Keratinocyte (primary cell): Measurements from ENCODE around the gene ATP6V1G3. TPM values are rescaled to one million over a fixed set of nuclear protein-coding genes. Genes with fewer than 3 reads are reported as not detected.

Source experiments
- DNase-seq: peaks from one replicate; pipeline ENCODE4 v3.0.0-alpha.2; 2011; ENCODE audit warnings: low read depth, missing footprints, low spot score
- FAIRE-seq: peaks from 2 replicates; lab custom pipeline; 2011; peaks lifted over from hg19 to GRCh38; lab: Jason Lieb, UNC
- H2AFZ ChIP-seq: 2 replicates; pipeline ENCODE4 v1.6.0; 2012; ENCODE audit warnings: low read length, control low read depth, inconsistent platforms; ENCODE audit not compliant: control insufficient read depth
- H3K27ac ChIP-seq: 2 replicates; pipeline ENCODE4 v1.5.1; 2011; ENCODE audit warnings: low read length; ENCODE audit not compliant: control insufficient read depth, insufficient read depth
- H3K27me3 ChIP-seq: 3 replicates; pipeline ENCODE4 v1.6.0; 2011; ENCODE audit warnings: low read length; ENCODE audit not compliant: control insufficient read depth, insufficient read depth; ENCODE audit errors: extremely low read depth
- H3K36me3 ChIP-seq, 2 experiments: 2 replicates in 1 of 2; 3 replicates in 1 of 2; pipeline ENCODE4 v1.5.1; 2011; ENCODE audit warnings: low read length in 2 of 2, mild to moderate bottlenecking in 1 of 2; ENCODE audit not compliant: control insufficient read depth in 2 of 2, insufficient read depth in 2 of 2; ENCODE audit errors: extremely low read depth in 1 of 2
- H3K4me1 ChIP-seq: 3 replicates; pipeline ENCODE4 v1.5.1; 2011; ENCODE audit warnings: low read length; ENCODE audit not compliant: control insufficient read depth, insufficient read depth; ENCODE audit errors: extremely low read depth
- H3K4me2 ChIP-seq: 3 replicates; pipeline ENCODE4 v1.6.0; 2011; ENCODE audit warnings: low read depth, low read length; ENCODE audit not compliant: control insufficient read depth, insufficient read depth; ENCODE audit errors: extremely low read depth
- H3K4me3 ChIP-seq, 3 experiments: fragments of 200-600 bp in 1 of 3; sonication (generic) in 1 of 3; 2 replicates in 2 of 3; 3 replicates in 1 of 3; pipeline ENCODE4 v1.5.1; 2011 to 2016; ENCODE audit warnings: low read length in 3 of 3, mild to moderate bottlenecking in 3 of 3, control low read depth in 2 of 3, inconsistent platforms in 1 of 3, low read depth in 1 of 3, mixed read lengths in 1 of 3, mixed run types in 1 of 3, moderate library complexity in 1 of 3; ENCODE audit not compliant: control insufficient read depth in 2 of 3, insufficient read depth in 2 of 3; ENCODE audit errors: extremely low read depth in 1 of 3
- H3K79me2 ChIP-seq: 2 replicates; pipeline ENCODE4 v1.6.0; 2012; ENCODE audit warnings: low read length; ENCODE audit not compliant: control insufficient read depth, insufficient read depth
- H3K9ac ChIP-seq: 3 replicates; pipeline ENCODE4 v1.6.0; 2011; ENCODE audit warnings: low read length; ENCODE audit not compliant: control insufficient read depth, insufficient read depth; ENCODE audit errors: extremely low read depth
- H3K9me1 ChIP-seq: 3 replicates; pipeline ENCODE4 v1.6.0; 2011; ENCODE audit warnings: low read length; ENCODE audit not compliant: control insufficient read depth, insufficient read depth; ENCODE audit errors: extremely low read depth
- H3K9me3 ChIP-seq: 2 replicates; pipeline ENCODE4 v1.5.1; 2012; ENCODE audit warnings: low read depth, low read length; ENCODE audit not compliant: control insufficient read depth
- H4K20me1 ChIP-seq: 3 replicates; pipeline ENCODE4 v1.6.0; 2011; ENCODE audit warnings: low read length; ENCODE audit not compliant: control insufficient read depth, insufficient read depth; ENCODE audit errors: extremely low read depth
- EZH2 ChIP-seq: IDR thresholded peaks from one replicate; pipeline ENCODE4 v1.6.1; 2012; ENCODE audit warnings: inconsistent platforms, mild to moderate bottlenecking, low read length, moderate library complexity
- dilution Hi-C: fragments of 300-500 bp; cut with MboI; formaldehyde crosslinking; loops from one replicate; pipeline ENCODE4 v1.7.0; 2020; ENCODE audit warnings: low sequenced_read_pairs; ENCODE audit not compliant: extremely low pct_ligation_motif_present
- polyA plus RNA-seq, 5 experiments: library from polyadenylated mRNA; depleted of rRNA in 3 of 5; stranded (reverse) in 3 of 5; stranded (forward) in 1 of 5; unstranded in 1 of 5; fragments of >200 nt; gene quantifications; 1 replicate in 1 of 5; 2 replicates in 3 of 5; 3 replicates in 1 of 5; pipeline versions ENCODE4 v1.2.1 to v1.2.3, GENCODE V29; 2011 to 2012; ENCODE audit warnings: missing spikeins in 2 of 5, low read depth in 1 of 5, low replicate concordance in 1 of 5
- TF ChIP-seq, protein P1 (sequence below), 3 experiments: IDR thresholded peaks in 1 of 3; conservative IDR thresholded peaks in 1 of 3; optimal IDR thresholded peaks in 1 of 3; 2 replicates in 2 of 3; 3 replicates in 1 of 3; pipeline versions ENCODE3 to v1.5.1; 2011; ENCODE audit warnings: low read length in 3 of 3, mild to moderate bottlenecking in 3 of 3, moderate library complexity in 2 of 3, control low read depth in 1 of 3, inconsistent platforms in 1 of 3; ENCODE audit not compliant: insufficient read depth in 2 of 3; ENCODE audit errors: extremely low read depth in 1 of 3

Gene ATP6V1G3
- polyA plus RNA-seq, 1 donor (not counting 4 experiments of a cell fraction or from before 2014, with no cell fraction given) = not detected

DNA sequence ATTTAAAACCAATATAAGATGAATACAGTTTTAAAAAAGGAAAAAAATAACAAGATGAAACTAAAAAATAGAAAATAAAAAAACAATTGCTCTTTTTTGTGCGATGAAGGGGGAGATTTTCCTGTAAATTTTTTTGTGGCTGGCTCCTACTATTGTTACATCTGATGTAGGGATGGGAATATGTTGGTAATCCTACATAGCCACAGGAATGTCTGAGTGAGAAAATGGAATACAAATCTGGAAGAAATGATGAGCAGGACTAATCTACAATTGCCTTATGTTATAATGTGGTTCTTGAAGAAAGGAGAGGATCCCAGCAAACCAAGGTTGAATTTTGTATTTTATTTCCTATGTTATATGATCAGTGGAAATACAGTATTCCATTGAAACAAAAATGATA lies 40.9 kb downstream of the ATP6V1G3 start:
- no peaks in the 10 kb centered on the region for H3K79me2 ChIP-seq
- H3K4me2 ChIP-seq = no peak overlapping the region
- H2AFZ ChIP-seq = no peak overlapping the region
- FAIRE-seq (no peak), DNase-seq (no peak)
- peaks cover 22% of the 10 kb centered on the region for H3K4me1 ChIP-seq
- no peaks in the 10 kb centered on the region for H4K20me1 ChIP-seq
- H3K9me3 ChIP-seq = no peaks in the 10 kb centered on the region
- H3K27me3 ChIP-seq = no peaks in the 10 kb centered on the region
- no peak overlapping the region for H3K9ac ChIP-seq
- H3K4me3 ChIP-seq = no peak overlapping the region
- no peaks in the 10 kb centered on the region for H3K9me1 ChIP-seq
- no peak overlapping the region for H3K27ac ChIP-seq
- dilution Hi-C loops = no loop called here
- TF ChIP-seq EZH2 = no peak
- TF ChIP-seq, protein P1, sequence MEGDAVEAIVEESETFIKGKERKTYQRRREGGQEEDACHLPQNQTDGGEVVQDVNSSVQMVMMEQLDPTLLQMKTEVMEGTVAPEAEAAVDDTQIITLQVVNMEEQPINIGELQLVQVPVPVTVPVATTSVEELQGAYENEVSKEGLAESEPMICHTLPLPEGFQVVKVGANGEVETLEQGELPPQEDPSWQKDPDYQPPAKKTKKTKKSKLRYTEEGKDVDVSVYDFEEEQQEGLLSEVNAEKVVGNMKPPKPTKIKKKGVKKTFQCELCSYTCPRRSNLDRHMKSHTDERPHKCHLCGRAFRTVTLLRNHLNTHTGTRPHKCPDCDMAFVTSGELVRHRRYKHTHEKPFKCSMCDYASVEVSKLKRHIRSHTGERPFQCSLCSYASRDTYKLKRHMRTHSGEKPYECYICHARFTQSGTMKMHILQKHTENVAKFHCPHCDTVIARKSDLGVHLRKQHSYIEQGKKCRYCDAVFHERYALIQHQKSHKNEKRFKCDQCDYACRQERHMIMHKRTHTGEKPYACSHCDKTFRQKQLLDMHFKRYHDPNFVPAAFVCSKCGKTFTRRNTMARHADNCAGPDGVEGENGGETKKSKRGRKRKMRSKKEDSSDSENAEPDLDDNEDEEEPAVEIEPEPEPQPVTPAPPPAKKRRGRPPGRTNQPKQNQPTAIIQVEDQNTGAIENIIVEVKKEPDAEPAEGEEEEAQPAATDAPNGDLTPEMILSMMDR (optimal IDR thresholded peaks at IDR 0.05 in 1 of 3, IDR thresholded peaks at IDR 0.05 in 1 of 3, conservative IDR thresholded peaks at IDR 0.05 in 1 of 3; ENCODE audit: extremely low read depth in 1 of 3, insufficient read depth in 2 of 3, low read length in 3 of 3) = no peak
- H3K36me3 ChIP-seq = no peaks in the 10 kb centered on the region

DNA sequence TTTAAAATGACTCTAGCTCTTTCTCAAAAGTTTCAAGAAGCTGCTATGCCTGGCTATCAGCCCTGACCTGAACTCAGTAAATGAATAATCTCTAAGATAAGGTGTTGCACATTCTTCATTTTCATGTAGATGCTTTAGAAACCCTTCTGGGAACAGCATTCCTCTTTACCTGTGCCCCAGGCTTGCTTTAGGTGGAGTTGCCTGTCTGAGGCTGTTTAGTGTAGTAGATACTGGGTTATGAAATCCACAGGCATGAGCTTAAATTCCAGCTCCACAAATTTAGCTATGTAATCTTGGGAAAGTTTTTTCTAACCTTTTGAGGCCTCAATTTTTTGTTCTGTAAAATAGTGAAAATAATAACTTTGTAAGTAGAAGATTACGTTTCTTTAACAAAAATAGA lies 41.6 kb downstream of the ATP6V1G3 start:
- Histone ChIP-seq H3K36me3 (no peaks in the 10 kb centered on the region), H2AFZ (no peak overlapping the region), H3K9me1 (no peaks in the 10 kb centered on the region), H3K4me3 (no peak overlapping the region), H3K4me1 (peaks cover 22% of the 10 kb centered on the region), H3K4me2 (no peak overlapping the region), H3K9ac (no peak overlapping the region), H4K20me1 (no peaks in the 10 kb centered on the region), H3K9me3 (no peaks in the 10 kb centered on the region), H3K27me3 (no peaks in the 10 kb centered on the region), H3K27ac (no peak overlapping the region), H3K79me2 (no peaks in the 10 kb centered on the region)
- DNase-seq = no peak
- dilution Hi-C loops = no loop called here
- no peak for FAIRE-seq
- TF ChIP-seq EZH2 = no peak
- TF ChIP-seq, protein P1 (optimal IDR thresholded peaks at IDR 0.05 in 1 of 3, IDR thresholded peaks at IDR 0.05 in 1 of 3, conservative IDR thresholded peaks at IDR 0.05 in 1 of 3; ENCODE audit: extremely low read depth in 1 of 3, insufficient read depth in 2 of 3, low read length in 3 of 3) = no peak
